ENCODE results near the gene SLC66A3.

SLC66A3 gene

GRCh38 chr2:11146076-11146475 lies 9.2 kb upstream of the SLC66A3 start:
- Histone ChIP-seq H3K27me3 (peaks cover 0 to 9% of the 10 kb centered on the region in 2 donors), H3K4me3 (no peak overlapping the region), H3K9me3 (no peaks in the 10 kb centered on the region), H3K36me3 (no peaks in the 10 kb centered on the region), H3K4me1 (no peaks in the 10 kb centered on the region), H3K27ac (no peak overlapping the region)
- DNase-seq: no peak
- intact Hi-C loops (cut with DNase I; ENCODE audit: low total_unique reads): no loop called here
- no peak for TF ChIP-seq CTCF (IDR thresholded peaks at IDR 0.05)

- TF ChIP-seq CTCF (IDR thresholded peaks at IDR 0.05): no peak
- no peak for DNase-seq
- Histone ChIP-seq H3K27me3 (peaks cover 0 to 9% of the 10 kb centered on the region in 2 donors), H3K4me3 (no peak overlapping the region), H3K27ac (no peak overlapping the region), H3K36me3 (no peaks in the 10 kb centered on the region), H3K9me3 (no peaks in the 10 kb centered on the region), H3K4me1 (no peaks in the 10 kb centered on the region)
- intact Hi-C loops (cut with DNase I; ENCODE audit: low total_unique reads): no loop called here
These were observed 8.0 kb upstream of the SLC66A3 start for GRCh38 chr2:11147263-11147662.

DNA sequence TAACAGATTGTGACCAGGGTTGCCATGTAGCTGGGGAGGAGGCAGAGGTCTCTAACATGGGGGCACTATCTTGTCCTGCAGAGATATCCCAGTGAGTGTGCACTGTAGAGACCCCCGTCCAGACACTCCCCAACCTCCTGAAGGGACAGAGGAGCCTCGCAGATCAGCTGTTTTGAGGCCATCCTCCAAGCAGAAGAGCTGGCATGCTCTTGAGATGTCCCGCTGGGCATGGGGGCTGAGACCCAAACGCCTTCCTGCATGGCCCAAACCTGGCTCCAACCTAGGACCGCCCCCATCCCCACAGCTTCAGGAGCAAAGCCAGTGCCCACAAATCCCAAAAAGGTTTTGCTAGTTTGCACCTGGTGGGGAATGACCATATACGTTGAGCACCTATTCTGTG lies 2.7 kb upstream of the SLC66A3 start:
- Histone ChIP-seq H3K27ac (no peak overlapping the region), H3K9me3 (no peaks in the 10 kb centered on the region), H3K27me3 (no peaks in the 10 kb centered on the region), H3K36me3 (no peaks in the 10 kb centered on the region), H3K4me3 (no peak overlapping the region), H3K4me1 (peaks cover 0 to 23% (median 19%) of the 10 kb centered on the region in 4 donors)
- intact Hi-C loops (cut with DNase I; ENCODE audit: low total_unique reads): loop anchor here (10.0 kb wide), 1 partner anchor 708 kb away; the partner anchor contains the start of gene ODC1
- no peak for TF ChIP-seq CTCF (IDR thresholded peaks at IDR 0.05)
- no peak for DNase-seq

DNA sequence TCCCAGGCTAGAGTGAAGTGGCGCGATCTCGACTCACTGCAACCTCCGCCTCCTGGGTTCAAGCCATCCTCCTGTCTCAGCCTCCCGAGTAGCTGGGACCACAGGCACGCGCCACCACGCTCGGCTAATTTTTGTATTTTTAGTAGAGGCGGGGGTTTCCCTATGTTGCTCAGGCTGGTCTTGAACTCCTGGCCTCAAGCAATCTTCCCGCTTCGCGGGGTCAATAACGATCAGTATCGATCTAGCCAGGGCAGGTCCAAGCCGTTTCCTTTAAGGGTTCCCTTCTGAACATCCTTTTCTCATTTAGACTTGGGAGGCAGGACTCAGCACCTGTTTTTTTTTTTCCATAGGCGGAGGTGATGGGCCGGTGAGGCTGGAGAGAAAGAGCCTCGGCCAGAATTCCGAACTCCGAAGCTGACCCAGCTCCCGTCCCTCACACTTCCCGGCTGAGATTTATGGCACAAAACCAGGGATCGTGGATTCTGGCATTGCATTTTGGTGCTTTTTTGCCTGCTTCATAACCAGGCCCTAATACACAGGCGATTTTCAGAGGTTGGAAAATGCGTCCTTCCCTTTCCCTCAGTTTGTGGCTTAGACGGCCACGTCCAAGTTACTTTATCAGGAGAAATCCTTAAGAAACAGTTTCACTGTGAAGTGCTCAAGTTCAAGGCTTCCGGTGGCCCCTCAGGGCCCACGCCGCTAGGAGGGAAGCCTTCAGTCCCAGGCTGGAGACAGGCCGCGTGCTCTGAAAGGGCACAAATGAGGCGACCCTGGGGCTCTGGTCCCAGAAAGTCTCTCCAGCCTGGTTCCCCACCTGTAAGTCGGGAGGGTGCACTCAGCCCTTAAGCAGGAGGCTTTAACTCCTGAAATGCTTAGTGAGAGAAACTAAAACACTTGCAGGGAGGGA lies 998 bp upstream of the SLC66A3 start:
- Histone ChIP-seq H3K27me3 (no peaks in the 10 kb centered on the region), H3K4me1 (peaks cover 0 to 26% (median 19%) of the 10 kb centered on the region in 4 donors), H3K36me3 (no peaks in the 10 kb centered on the region), H3K27ac (peak overlapping the region; percentile 91 to 93), H3K9me3 (no peaks in the 10 kb centered on the region), H3K4me3 (peak overlapping the region; percentile 57 to 68)
- TF ChIP-seq CTCF (IDR thresholded peaks at IDR 0.05): no peak
- DNase-seq: no peak
- intact Hi-C loops (cut with DNase I; ENCODE audit: low total_unique reads): loop anchor here (10.0 kb wide), 1 partner anchor 709 kb away; the partner anchor contains the start of gene ODC1

GRCh38 chr2:11154923-11155380 lies 315 bp upstream of the SLC66A3 start:
- Histone ChIP-seq H3K27ac (peak overlapping the region; percentile 91 to 93), H3K27me3 (no peaks in the 10 kb centered on the region), H3K36me3 (no peaks in the 10 kb centered on the region), H3K4me1 (peaks cover 0 to 26% (median 19%) of the 10 kb centered on the region in 4 donors), H3K4me3 (peak overlapping the region; percentile 68 to 77), H3K9me3 (no peaks in the 10 kb centered on the region)
- no peak for TF ChIP-seq CTCF (IDR thresholded peaks at IDR 0.05)
- peak; percentile 98 to 99 for DNase-seq
- intact Hi-C loops (cut with DNase I; ENCODE audit: low total_unique reads): loop anchor here (10.0 kb wide), 1 partner anchor 710 kb away; the partner anchor contains the start of gene ODC1
